Parietal lobe (tissue), 1 donor: Measurements from ENCODE around the gene CGA. TPM values are rescaled to one million over a fixed set of nuclear protein-coding genes. Genes with fewer than 3 reads are reported as not detected.

Experiments used
- total RNA-seq: library from RNA; depleted of rRNA; stranded (reverse); fragments of >200 nt; gene quantifications from one replicate; pipeline ENCODE4 v1.2.3, GENCODE V29; 2014

The CGA gene
- not detected for total RNA-seq

DNA sequence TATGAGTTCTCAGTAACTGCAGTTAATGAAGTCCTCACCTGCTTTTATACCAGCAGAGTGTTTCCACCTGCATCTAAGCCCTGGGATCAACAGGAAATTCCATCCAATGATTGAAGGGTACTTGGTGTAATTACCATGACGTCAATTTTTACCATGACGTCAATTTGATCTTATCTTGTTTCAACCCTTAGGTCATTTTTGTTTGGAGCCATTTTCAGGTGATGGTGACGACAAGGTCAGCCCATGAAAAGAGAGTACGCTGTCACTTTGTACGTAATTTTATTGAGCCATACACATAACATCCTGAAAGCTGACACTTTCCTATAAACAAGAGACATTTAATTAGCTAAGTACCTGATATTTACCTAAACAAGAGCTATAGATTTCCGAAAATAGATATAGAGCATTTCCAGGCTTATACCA is at the start of gene CGA:
Gene CGA (minus strand): TSS at position 20 of the 423 bp plus-strand sequence. CDS start 6,906 bp downstream, outside the sequence.

Other genes starting within 250 kb of the CGA start
- gene HTR1E, start 157.6 kb downstream of the CGA start, total RNA-seq: 0.63 TPM
- gene ZNF292, start 60.5 kb upstream of the CGA start, total RNA-seq: 258 TPM
- gene SMIM8, start 227.5 kb upstream of the CGA start, total RNA-seq: 54.1 TPM
- not detected for gene GJB7, start 234.2 kb upstream of the CGA start, total RNA-seq
- 23.5 TPM for gene C6orf163, start 249.7 kb upstream of the CGA start, total RNA-seq